ENCODE results near the gene MTHFD1L.

DNA sequence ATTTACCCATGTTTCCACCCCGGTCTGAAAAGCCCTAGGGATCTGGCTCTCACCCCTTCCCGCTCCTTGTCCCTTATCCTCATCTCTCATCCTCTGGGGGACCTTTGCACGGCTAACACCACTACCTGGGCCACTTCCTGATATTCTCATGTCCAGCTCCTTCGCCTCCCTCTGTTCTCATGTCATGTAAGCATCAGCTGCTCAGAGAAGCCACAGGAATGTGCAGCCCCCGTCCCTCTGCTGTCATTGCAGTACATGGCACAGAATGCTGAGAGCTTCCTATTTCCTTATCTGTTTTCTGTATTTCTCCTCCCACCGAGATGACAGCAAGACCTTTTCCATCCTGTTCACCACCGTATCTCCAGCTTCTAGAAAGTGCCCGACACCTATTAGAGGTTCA is 102.4 kb downstream of the MTHFD1L start:
- TF ChIP-seq RCOR1 (IDR thresholded peaks at IDR 0.05; ENCODE audit: low read depth, low read length): no peak
- no peak for TF ChIP-seq RAD21 (conservative IDR thresholded peaks at IDR 0.05 in 1 of 2, IDR thresholded peaks at IDR 0.05 in 1 of 2)
- TF ChIP-seq, protein P1, sequence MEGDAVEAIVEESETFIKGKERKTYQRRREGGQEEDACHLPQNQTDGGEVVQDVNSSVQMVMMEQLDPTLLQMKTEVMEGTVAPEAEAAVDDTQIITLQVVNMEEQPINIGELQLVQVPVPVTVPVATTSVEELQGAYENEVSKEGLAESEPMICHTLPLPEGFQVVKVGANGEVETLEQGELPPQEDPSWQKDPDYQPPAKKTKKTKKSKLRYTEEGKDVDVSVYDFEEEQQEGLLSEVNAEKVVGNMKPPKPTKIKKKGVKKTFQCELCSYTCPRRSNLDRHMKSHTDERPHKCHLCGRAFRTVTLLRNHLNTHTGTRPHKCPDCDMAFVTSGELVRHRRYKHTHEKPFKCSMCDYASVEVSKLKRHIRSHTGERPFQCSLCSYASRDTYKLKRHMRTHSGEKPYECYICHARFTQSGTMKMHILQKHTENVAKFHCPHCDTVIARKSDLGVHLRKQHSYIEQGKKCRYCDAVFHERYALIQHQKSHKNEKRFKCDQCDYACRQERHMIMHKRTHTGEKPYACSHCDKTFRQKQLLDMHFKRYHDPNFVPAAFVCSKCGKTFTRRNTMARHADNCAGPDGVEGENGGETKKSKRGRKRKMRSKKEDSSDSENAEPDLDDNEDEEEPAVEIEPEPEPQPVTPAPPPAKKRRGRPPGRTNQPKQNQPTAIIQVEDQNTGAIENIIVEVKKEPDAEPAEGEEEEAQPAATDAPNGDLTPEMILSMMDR (IDR thresholded peaks at IDR 0.05): no peak
- TF ChIP-seq POLR2A (IDR thresholded peaks at IDR 0.05; ENCODE audit: low read length): no peak
- no peak for TF ChIP-seq CBX2 (IDR thresholded peaks at IDR 0.05; ENCODE audit: borderline replicate concordance, low read depth)
- no peak for TF ChIP-seq ESRRA (IDR thresholded peaks at IDR 0.05; ENCODE audit: borderline replicate concordance, low read length)
- no peak for TF ChIP-seq RFX5 (IDR thresholded peaks at IDR 0.05)
- no peak for TF ChIP-seq MAFK (IDR thresholded peaks at IDR 0.05; ENCODE audit: partially characterized antibody)
- TF ChIP-seq, protein P2, sequence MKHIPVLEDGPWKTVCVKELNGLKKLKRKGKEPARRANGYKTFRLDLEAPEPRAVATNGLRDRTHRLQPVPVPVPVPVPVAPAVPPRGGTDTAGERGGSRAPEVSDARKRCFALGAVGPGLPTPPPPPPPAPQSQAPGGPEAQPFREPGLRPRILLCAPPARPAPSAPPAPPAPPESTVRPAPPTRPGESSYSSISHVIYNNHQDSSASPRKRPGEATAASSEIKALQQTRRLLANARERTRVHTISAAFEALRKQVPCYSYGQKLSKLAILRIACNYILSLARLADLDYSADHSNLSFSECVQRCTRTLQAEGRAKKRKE (CRISPR knock-in tag; IDR thresholded peaks at IDR 0.05; ENCODE audit: low read depth): no peak
- TF ChIP-seq NPAS2 (CRISPR knock-in tag; IDR thresholded peaks at IDR 0.05; ENCODE audit: borderline replicate concordance): no peak
- TF ChIP-seq, protein P3, sequence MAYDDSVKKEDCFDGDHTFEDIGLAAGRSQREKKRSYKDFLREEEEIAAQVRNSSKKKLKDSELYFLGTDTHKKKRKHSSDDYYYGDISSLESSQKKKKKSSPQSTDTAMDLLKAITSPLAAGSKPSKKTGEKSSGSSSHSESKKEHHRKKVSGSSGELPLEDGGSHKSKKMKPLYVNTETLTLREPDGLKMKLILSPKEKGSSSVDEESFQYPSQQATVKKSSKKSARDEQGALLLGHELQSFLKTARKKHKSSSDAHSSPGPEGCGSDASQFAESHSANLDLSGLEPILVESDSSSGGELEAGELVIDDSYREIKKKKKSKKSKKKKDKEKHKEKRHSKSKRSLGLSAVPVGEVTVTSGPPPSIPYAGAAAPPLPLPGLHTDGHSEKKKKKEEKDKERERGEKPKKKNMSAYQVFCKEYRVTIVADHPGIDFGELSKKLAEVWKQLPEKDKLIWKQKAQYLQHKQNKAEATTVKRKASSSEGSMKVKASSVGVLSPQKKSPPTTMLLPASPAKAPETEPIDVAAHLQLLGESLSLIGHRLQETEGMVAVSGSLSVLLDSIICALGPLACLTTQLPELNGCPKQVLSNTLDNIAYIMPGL (CRISPR knock-in tag; IDR thresholded peaks at IDR 0.05; ENCODE audit: borderline replicate concordance): no peak
- TF ChIP-seq, protein P4, sequence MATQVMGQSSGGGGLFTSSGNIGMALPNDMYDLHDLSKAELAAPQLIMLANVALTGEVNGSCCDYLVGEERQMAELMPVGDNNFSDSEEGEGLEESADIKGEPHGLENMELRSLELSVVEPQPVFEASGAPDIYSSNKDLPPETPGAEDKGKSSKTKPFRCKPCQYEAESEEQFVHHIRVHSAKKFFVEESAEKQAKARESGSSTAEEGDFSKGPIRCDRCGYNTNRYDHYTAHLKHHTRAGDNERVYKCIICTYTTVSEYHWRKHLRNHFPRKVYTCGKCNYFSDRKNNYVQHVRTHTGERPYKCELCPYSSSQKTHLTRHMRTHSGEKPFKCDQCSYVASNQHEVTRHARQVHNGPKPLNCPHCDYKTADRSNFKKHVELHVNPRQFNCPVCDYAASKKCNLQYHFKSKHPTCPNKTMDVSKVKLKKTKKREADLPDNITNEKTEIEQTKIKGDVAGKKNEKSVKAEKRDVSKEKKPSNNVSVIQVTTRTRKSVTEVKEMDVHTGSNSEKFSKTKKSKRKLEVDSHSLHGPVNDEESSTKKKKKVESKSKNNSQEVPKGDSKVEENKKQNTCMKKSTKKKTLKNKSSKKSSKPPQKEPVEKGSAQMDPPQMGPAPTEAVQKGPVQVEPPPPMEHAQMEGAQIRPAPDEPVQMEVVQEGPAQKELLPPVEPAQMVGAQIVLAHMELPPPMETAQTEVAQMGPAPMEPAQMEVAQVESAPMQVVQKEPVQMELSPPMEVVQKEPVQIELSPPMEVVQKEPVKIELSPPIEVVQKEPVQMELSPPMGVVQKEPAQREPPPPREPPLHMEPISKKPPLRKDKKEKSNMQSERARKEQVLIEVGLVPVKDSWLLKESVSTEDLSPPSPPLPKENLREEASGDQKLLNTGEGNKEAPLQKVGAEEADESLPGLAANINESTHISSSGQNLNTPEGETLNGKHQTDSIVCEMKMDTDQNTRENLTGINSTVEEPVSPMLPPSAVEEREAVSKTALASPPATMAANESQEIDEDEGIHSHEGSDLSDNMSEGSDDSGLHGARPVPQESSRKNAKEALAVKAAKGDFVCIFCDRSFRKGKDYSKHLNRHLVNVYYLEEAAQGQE (IDR thresholded peaks at IDR 0.05): no peak
- no peak for TF ChIP-seq CHD2 (IDR thresholded peaks at IDR 0.05; ENCODE audit: low read length, partially characterized antibody)
